Heart left ventricle (tissue), 13 donors: ENCODE measurements around the gene NUAK1.
"Not testable (repeated sequence)": the region's sequence is repeated elsewhere in the genome, so short reads cannot be mapped to it uniquely, and the experiment has no call there.

Source experiments
- POLR2A ChIP-seq, 2 donors: fragments of 450-650 bp; IDR thresholded peaks; one replicate each; pipeline ENCODE4 v1.6.1; 2017; ENCODE audit warnings: antibody characterized with exemption in 2 of 2, mild to moderate bottlenecking in 2 of 2, moderate library complexity in 2 of 2
- TF ChIP-seq, protein P1 (sequence below), 12 donors: fragments of 200-600 bp; sonication (generic) in 4 of 12; IDR thresholded peaks; one replicate each; pipeline versions ENCODE4 v1.5.0 to v1.8.0; 2018 to 2022; ENCODE audit warnings: antibody characterized with exemption in 12 of 12, mild to moderate bottlenecking in 5 of 12
- donor health status: ischemic (EF 13 %, LVEDD 7.1; RV severe dilation, severe dysfunction).
- donor health status: DM: no; HTN: yes; CAD: no.
- donor health status: DM: no; HTN: no; CAD: no.
- donor health status: ischemic (EF 25% LVEDD 6.9; RV normal size, moderate dysfunction).
- donor health status: ischemic (EF 25% LVEDD 5.7; RV mildly dilated, moderate dysfunction).
- donor health status: ischemic (EF 35%, LVEDD 5.7; RV mildly dilated, moderate dysfunction).
- donor health status: nonischemic (EF 11% LVEDD 7.7; RV severe dilation, severe dysfunction).
- donor health status: DM: yes; HTN: yes; CAD: no.
- donor health status: PGD.
- donor health status: ischemic (EF 29% LVEDD 5.4; RV normal size, mild dysfunction).
- donor health status: nonischemic (EF 23%, LVEDD 6.1; RV moderate dilation, normal function).

DNA sequence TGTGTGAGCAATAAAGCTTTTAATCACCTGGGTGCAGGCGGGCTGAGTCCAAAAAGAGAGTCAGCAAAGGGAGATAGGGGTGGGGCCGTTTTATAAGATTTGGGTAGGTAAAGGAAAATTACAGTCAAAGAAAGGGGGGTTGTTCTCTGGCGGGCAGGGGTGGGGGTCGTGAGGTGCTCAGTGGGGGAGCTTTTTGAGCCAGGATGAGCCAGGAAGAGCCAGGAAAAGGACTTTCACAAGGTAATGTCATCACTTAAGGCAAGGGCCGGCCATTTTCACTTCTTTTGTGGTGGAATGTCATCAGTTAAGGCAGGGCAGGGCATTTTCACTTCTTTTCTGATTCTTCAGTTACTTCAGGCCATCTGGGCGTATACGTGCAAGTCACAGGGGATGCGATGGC lies 3.2 kb upstream of the NUAK1 start:
- TF ChIP-seq, protein P1, sequence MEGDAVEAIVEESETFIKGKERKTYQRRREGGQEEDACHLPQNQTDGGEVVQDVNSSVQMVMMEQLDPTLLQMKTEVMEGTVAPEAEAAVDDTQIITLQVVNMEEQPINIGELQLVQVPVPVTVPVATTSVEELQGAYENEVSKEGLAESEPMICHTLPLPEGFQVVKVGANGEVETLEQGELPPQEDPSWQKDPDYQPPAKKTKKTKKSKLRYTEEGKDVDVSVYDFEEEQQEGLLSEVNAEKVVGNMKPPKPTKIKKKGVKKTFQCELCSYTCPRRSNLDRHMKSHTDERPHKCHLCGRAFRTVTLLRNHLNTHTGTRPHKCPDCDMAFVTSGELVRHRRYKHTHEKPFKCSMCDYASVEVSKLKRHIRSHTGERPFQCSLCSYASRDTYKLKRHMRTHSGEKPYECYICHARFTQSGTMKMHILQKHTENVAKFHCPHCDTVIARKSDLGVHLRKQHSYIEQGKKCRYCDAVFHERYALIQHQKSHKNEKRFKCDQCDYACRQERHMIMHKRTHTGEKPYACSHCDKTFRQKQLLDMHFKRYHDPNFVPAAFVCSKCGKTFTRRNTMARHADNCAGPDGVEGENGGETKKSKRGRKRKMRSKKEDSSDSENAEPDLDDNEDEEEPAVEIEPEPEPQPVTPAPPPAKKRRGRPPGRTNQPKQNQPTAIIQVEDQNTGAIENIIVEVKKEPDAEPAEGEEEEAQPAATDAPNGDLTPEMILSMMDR (IDR thresholded peaks at IDR 0.05), result not testable (repeated sequence)
- not testable (repeated sequence) for TF ChIP-seq POLR2A (IDR thresholded peaks at IDR 0.05)
